ENCODE measurements around the gene JMJD8. TPM values are rescaled to one million over a fixed set of nuclear protein-coding genes. Genes with fewer than 3 reads are reported as not detected.

Gene JMJD8
- total and polyA plus RNA-seq, 9 donors: 10.2 to 73.9 (median 56.8) TPM

- H3K4me3 ChIP-seq: no peak overlapping the region
- H3K4me1 ChIP-seq (ENCODE audit: insufficient read depth): peaks cover 8% of the 10 kb centered on the region
- WGBS, 3 donors: 92 to 96% (median 93%) methylated on average over 19 to 21 of the region's 21 CpGs
- intact Hi-C loops (cut with DNase I): loop anchor here in 2 of 4 donors (5.0 to 10.0 kb wide), 3 partner anchors 80 to 278 kb away; partner anchors contain the start of gene PGAP6 (in 1 of the 2)
- no peaks in the 10 kb centered on the region for H3K9me3 ChIP-seq
- TF ChIP-seq POLR2A (IDR thresholded peaks at IDR 0.05) (no peak), EP300 (IDR thresholded peaks at IDR 0.05) (no peak), CTCF (IDR thresholded peaks at IDR 0.05) (no peak)
- no peak for DNase-seq
- no peak overlapping the region for H3K27ac ChIP-seq
- no peaks in the 10 kb centered on the region for H3K36me3 ChIP-seq
- H3K27me3 ChIP-seq: no peaks in the 10 kb centered on the region
Measured at GRCh38 chr16:662597-662996, 21.5 kb downstream of the JMJD8 start.

GRCh38 chr16:662095-662494 is 22.0 kb downstream of the JMJD8 start:
- H3K9me3 ChIP-seq: no peaks in the 10 kb centered on the region
- H3K27me3 ChIP-seq: no peaks in the 10 kb centered on the region
- WGBS, 3 donors: 87 to 89% (median 87%) methylated on average over 15 to 19 of the region's 19 CpGs
- H3K36me3 ChIP-seq: no peaks in the 10 kb centered on the region
- H3K4me3 ChIP-seq: no peak overlapping the region
- TF ChIP-seq POLR2A (IDR thresholded peaks at IDR 0.05) (no peak), CTCF (IDR thresholded peaks at IDR 0.05) (no peak), EP300 (IDR thresholded peaks at IDR 0.05) (no peak)
- peaks cover 5% of the 10 kb centered on the region for H3K4me1 ChIP-seq (ENCODE audit: insufficient read depth)
- peak in 1 of 5 donors; percentile 43 for DNase-seq
- no peak overlapping the region for H3K27ac ChIP-seq
- intact Hi-C loops (cut with DNase I): loop anchor here in 2 of 4 donors (5.0 to 10.0 kb wide), 3 partner anchors 80 to 277 kb away; partner anchors contain the start of gene PGAP6 (in 1 of the 2)

- intact Hi-C loops (cut with DNase I): loop anchor here in 2 of 4 donors (5.0 to 10.0 kb wide), 3 partner anchors 79 to 277 kb away; partner anchors contain the start of gene PGAP6 (in 1 of the 2)
- DNase-seq: peak in 1 of 5 donors; percentile 60
- no peaks in the 10 kb centered on the region for H3K27me3 ChIP-seq
- whole genome bisulfite sequencing, 3 donors: 46 to 51% (median 48%) methylated on average over 29 to 35 of the region's 35 CpGs
- H3K36me3 ChIP-seq: no peaks in the 10 kb centered on the region
- no peak overlapping the region for H3K27ac ChIP-seq
- H3K9me3 ChIP-seq: no peaks in the 10 kb centered on the region
- TF ChIP-seq CTCF (IDR thresholded peaks at IDR 0.05): peak in 1 of 3 donors; percentile 62
- no peak for TF ChIP-seq EP300 (IDR thresholded peaks at IDR 0.05)
- TF ChIP-seq POLR2A (IDR thresholded peaks at IDR 0.05): no peak
- peaks cover 5% of the 10 kb centered on the region for H3K4me1 ChIP-seq (ENCODE audit: insufficient read depth)
- H3K4me3 ChIP-seq: no peak overlapping the region
Measured at GRCh38 chr16:661184-661821, 22.8 kb downstream of the JMJD8 start.

GRCh38 chr16:660459-661183 is 23.5 kb downstream of the JMJD8 start:
- no peaks in the 10 kb centered on the region for H3K27me3 ChIP-seq
- H3K27ac ChIP-seq: peak overlapping the region; percentile 66 to 74
- H3K4me3 ChIP-seq: no peak overlapping the region
- H3K4me1 ChIP-seq (ENCODE audit: insufficient read depth): peaks cover 5% of the 10 kb centered on the region
- TF ChIP-seq CTCF (IDR thresholded peaks at IDR 0.05) (peak; percentile 35 to 75 (median 73)), EP300 (IDR thresholded peaks at IDR 0.05) (no peak)
- 6 to 28% (median 8%) methylated on average over 28 to 41 of the region's 43 CpGs for WGBS, 3 donors
- intact Hi-C loops (cut with DNase I): loop anchor here in 2 of 4 donors (5.0 to 10.0 kb wide), 3 partner anchors 78 to 276 kb away; partner anchors contain the start of gene PGAP6 (in 1 of the 2)
- no peaks in the 10 kb centered on the region for H3K9me3 ChIP-seq
- peak; percentile 88 to 95 (median 91) for DNase-seq
- no peaks in the 10 kb centered on the region for H3K36me3 ChIP-seq

Measured in ovary (tissue), 9 donors.